Neural crest cell (in vitro differentiated cells): ENCODE results near the gene OBSCN. TPM values are rescaled to one million over a fixed set of nuclear protein-coding genes. Genes with fewer than 3 reads are reported as not detected.
A peak's percentile ranks its signal among the peaks of the same experiment; 100 is the strongest.

Experiments used
- DNase-seq: peaks from one replicate; pipeline ENCODE4 v3.0.0; 2021; ENCODE audit warnings: low read depth, mixed read lengths, low spot score
- H3K27ac Mint-ChIP-seq: one replicate; pipeline ENCODE4 v1.8.0; 2021; ENCODE audit warnings: mild to moderate bottlenecking, mixed read lengths; ENCODE audit not compliant: unreplicated experiment
- H3K27me3 Mint-ChIP-seq: 2 replicates; pipeline ENCODE4 v1.8.0; 2021; ENCODE audit warnings: low read depth, mild to moderate bottlenecking, mixed read lengths
- H3K36me3 Mint-ChIP-seq: 2 replicates; pipeline ENCODE4 v1.8.0; 2021; ENCODE audit warnings: low read depth, mild to moderate bottlenecking, mixed read lengths
- H3K4me1 Mint-ChIP-seq: 2 replicates; pipeline ENCODE4 v1.8.0; 2021; ENCODE audit warnings: mixed read lengths
- H3K4me3 Mint-ChIP-seq: one replicate; pipeline ENCODE4 v1.8.0; 2021; ENCODE audit warnings: mild to moderate bottlenecking, mixed read lengths
- H3K9me3 Mint-ChIP-seq: 2 replicates; pipeline ENCODE4 v1.8.0; 2021; ENCODE audit warnings: mixed read lengths
- total RNA-seq: library from RNA; stranded (reverse); gene quantifications from 2 replicates; pipeline ENCODE4 v1.2.1, GENCODE V29; 2021
- TF ChIP-seq, protein P1 (sequence below): fragments of 200-600 bp; sonication (generic); conservative IDR thresholded peaks from 2 replicates; pipeline ENCODE4 v1.5.0; 2021; ENCODE audit warnings: antibody characterized with exemption, mild to moderate bottlenecking

OBSCN gene
- total RNA-seq, 1 donor from 2014 or later = 40.1 TPM

DNA sequence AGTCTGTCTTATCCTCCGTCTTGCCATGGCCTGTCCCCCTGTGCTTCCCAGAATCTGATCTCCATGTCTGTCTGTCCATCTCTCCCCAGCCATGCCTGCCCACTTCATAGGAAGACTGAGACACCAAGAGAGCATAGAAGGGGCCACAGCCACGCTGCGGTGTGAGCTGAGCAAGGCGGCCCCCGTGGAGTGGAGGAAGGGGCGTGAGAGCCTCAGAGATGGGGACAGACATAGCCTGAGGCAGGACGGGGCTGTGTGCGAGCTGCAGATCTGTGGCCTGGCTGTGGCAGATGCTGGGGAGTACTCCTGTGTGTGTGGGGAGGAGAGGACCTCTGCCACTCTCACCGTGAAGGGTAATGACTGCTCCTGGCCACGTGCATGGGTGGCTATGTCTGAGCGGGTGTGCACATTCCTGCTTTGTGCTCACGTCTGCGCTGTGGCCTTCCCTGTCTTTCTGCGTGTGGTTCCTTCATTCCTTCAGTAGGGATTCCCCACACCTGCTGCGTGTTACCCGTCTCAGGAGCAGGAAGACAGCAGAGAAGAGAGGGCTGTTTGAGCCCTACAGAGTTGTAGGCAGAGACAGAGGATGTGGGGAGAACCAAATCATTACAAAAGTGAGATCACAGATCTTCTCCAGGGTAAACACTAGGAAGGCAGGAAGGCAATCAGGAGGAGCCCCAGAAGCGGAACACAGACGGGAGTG, 80.8 kb downstream of the OBSCN start:
- Mint-ChIP-seq H3K9me3 (no peaks in the 10 kb centered on the region), H3K4me3 (no peak overlapping the region), H3K36me3 (peaks cover 10% of the 10 kb centered on the region), H3K27ac (peak overlapping the region; percentile 16), H3K27me3 (no peaks in the 10 kb centered on the region), H3K4me1 (no peaks in the 10 kb centered on the region)
- no peak for DNase-seq
- TF ChIP-seq, protein P1, sequence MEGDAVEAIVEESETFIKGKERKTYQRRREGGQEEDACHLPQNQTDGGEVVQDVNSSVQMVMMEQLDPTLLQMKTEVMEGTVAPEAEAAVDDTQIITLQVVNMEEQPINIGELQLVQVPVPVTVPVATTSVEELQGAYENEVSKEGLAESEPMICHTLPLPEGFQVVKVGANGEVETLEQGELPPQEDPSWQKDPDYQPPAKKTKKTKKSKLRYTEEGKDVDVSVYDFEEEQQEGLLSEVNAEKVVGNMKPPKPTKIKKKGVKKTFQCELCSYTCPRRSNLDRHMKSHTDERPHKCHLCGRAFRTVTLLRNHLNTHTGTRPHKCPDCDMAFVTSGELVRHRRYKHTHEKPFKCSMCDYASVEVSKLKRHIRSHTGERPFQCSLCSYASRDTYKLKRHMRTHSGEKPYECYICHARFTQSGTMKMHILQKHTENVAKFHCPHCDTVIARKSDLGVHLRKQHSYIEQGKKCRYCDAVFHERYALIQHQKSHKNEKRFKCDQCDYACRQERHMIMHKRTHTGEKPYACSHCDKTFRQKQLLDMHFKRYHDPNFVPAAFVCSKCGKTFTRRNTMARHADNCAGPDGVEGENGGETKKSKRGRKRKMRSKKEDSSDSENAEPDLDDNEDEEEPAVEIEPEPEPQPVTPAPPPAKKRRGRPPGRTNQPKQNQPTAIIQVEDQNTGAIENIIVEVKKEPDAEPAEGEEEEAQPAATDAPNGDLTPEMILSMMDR = no peak

DNA sequence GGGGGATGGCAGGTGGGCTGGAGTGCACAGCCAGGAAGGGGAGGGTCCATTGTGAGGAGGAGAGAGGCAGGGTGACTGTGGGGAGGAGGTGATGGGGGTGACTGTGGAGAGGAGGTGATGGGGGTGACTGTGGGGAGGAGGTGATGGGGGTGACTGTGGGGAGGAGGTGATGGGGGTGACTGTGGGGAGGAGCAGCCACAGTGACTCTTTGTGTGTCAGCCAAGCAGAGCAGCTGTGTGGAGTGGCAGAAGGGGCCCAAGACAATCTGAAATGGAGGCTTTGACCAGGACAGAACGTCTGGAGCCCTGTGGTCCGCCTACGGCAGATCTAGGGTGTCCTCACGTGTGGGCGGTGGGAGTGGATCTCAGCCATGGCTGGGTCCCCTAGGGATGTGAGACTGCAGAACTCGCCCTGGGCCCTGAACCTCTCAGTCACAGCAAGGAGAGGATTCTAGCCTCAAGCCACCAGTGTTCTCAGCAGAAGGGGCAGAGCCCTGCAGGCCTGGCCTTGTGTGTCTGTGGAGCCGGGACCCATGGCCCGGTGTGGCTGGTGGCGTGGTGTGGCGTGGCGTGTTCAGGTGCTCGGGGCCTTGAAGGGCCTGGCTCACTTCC, 81.5 kb downstream of the OBSCN start:
- Mint-ChIP-seq H3K27me3 (no peaks in the 10 kb centered on the region), H3K36me3 (peaks cover 16% of the 10 kb centered on the region), H3K4me3 (no peak overlapping the region), H3K9me3 (peaks cover 3% of the 10 kb centered on the region), H3K4me1 (no peaks in the 10 kb centered on the region), H3K27ac (peak overlapping the region; percentile 8)
- TF ChIP-seq, protein P1 = no peak
- no peak for DNase-seq

DNA sequence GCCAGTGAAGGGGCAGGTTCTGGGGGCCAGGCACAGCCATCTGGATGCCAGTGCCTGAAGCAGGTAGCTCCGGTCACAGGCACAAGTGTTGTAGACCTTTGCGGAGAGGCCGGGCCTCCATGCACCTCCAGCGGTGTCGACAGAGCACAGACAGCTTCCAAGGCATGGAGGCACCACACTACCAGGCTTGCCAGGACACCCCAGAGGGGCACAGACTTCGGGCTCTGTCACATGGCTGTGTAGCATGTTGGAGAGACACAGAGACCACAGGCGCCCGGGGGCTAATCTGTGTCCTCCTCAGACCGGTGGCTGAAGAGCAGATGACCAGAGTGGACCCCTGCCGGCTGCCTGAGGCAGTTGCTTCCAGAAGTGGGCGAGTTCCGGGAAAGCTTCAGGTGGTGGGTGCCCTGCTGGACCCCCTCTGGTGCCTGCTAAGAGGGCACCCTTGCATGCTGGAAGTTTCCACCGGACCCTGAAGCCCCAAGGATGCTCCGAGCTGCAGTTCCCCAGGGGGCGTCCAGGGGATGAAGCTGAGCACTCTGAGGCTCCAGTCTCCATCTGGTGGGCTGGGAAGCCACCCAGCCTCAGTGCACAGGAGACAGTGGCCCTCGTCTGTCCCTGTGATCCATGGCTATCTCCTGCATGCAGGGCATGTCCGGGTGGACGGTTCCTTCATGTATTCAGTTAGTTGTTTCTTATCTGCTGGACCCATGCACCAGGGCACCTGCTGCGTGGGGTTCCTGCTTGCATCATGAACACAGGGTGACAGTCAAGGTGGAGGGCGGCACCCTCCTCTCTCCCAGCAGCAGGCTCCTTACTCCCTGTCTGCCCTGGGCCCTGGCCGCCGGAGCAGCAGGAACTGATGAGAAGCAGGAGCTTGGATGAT, 82.4 kb downstream of the OBSCN start:
- H3K36me3 Mint-ChIP-seq = peaks cover 22% of the 10 kb centered on the region
- DNase-seq = no peak
- H3K4me3 Mint-ChIP-seq = no peak overlapping the region
- peak overlapping the region; percentile 75 for H3K27ac Mint-ChIP-seq
- no peaks in the 10 kb centered on the region for H3K4me1 Mint-ChIP-seq
- TF ChIP-seq, protein P1 = no peak
- H3K27me3 Mint-ChIP-seq = no peaks in the 10 kb centered on the region
- H3K9me3 Mint-ChIP-seq = peaks cover 3% of the 10 kb centered on the region

DNA sequence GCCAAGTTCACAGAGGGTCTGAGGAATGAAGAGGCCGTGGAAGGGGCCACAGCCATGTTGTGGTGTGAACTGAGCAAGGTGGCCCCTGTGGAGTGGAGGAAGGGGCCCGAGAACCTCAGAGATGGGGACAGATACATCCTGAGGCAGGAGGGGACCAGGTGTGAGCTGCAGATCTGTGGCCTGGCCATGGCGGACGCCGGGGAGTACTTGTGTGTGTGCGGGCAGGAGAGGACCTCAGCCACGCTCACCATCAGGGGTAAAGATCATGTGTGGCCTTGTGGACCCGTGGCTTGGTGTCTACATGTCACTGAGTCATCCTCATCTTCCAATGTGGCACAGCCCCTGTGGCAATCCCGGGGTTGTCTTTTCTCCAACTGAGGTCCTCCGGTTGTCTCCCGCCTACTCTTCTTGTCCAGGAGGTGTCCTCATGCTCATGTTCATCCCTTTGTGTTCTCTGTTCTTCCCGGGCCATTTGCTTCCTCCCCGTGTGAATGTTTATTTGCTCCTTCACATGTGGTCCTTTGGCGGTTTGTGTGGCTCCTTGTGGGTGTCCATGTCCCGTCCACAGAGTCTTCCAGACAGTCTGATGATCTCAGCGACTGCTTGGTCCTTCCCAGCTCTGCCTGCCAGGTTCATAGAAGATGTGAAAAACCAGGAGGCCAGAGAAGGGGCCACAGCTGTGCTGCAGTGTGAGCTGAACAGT, 84.2 kb downstream of the OBSCN start:
- Mint-ChIP-seq H3K9me3 (peaks cover 4% of the 10 kb centered on the region), H3K27ac (peak overlapping the region; percentile 86), H3K36me3 (peaks cover 32% of the 10 kb centered on the region)

DNA sequence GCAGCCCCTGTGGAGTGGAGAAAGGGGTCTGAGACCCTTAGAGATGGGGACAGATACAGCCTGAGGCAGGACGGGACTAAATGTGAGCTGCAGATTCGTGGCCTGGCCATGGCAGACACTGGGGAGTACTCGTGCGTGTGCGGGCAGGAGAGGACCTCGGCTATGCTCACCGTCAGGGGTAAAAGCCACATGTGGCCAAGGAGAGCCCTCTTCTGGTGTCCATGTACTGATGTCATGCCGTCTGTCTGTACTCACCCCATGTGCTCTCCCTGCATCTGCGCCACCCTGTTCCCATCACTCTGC, 84.7 kb downstream of the OBSCN start:
- H3K4me3 Mint-ChIP-seq = no peak overlapping the region
- no peaks in the 10 kb centered on the region for H3K4me1 Mint-ChIP-seq
- H3K27ac Mint-ChIP-seq = peak overlapping the region; percentile 86
- peaks cover 37% of the 10 kb centered on the region for H3K36me3 Mint-ChIP-seq
- H3K9me3 Mint-ChIP-seq = peaks cover 9% of the 10 kb centered on the region
- TF ChIP-seq, protein P1 = no peak
- no peaks in the 10 kb centered on the region for H3K27me3 Mint-ChIP-seq
- DNase-seq = no peak

More for the DNA sequence above, 84.2 kb downstream of the OBSCN start:
- DNase-seq = no peak
- Mint-ChIP-seq H3K4me1 (no peaks in the 10 kb centered on the region), H3K4me3 (no peak overlapping the region), H3K27me3 (no peaks in the 10 kb centered on the region)
- TF ChIP-seq, protein P1 = no peak
